ENCODE measurements around the gene IGF2R.
"Not testable (repeated sequence)": the region's sequence is repeated elsewhere in the genome, so short reads cannot be mapped to it uniquely, and the experiment has no call there.

Gene IGF2R

DNA sequence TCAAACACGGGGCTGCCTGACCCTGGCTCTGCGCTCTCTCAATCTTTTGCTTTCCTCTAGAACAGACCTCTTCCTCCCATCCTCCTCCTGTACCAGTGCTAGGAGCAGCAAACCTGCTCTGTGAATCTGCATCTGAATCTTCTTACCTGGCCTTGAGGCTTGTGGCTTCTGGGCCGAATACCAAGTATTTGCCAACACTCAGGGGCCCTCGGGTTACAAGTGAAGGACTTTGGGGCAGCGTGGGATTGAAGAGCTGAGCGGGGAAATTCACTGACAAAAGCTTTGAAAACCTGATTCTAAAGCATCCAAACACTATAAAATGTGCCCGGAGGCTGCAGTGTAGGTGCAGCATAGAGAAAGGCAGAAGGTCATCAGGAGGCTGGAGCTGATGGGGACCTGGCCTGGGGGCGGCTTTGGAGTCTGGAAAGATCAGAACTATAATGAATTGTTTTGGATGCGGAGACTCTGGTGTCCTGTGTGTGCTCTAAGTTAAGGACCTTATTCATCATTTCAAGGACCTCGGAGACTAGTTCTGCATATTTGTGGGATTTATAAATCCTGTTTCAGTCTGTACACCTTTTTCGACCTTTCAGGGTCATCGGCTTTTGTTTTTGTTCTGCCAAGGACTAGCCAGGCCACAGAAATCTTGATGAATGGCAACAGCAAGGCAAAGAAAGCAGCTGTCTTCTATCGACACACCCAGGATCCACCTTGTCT lies 16.4 kb upstream of the IGF2R start:
- no peak for DNase-seq (ENCODE audit: low read depth)
- no peak overlapping the region for H3K4me3 ChIP-seq (ENCODE audit: low read depth, low read length)

DNA sequence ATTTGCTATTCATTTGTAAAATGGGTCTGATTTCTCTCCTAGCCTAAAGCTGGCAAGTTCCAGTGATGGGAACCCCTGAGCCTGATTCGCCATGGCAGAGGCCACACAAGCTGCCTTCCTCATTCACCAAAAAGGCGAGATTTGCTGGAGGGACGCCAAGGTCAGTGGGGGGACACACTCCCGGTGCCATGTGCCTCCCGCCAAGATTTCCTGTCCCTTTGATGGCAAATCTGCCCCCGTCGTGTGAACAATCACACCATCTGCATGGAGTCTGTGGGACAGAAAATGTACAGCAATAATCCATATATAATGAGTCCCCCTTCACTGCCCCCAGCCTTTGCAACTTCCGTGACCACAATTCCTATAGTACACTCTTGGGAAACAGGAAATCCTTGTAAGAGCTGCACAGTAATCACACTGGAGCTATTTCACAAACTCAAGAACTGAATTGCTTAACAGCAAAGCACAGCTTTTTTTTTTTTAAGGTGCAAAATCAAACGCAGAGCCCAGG lies 15.7 kb upstream of the IGF2R start:
- DNase-seq (ENCODE audit: low read depth) = peak; percentile 93
- no peak overlapping the region for H3K4me3 ChIP-seq (ENCODE audit: low read depth, low read length)

DNA sequence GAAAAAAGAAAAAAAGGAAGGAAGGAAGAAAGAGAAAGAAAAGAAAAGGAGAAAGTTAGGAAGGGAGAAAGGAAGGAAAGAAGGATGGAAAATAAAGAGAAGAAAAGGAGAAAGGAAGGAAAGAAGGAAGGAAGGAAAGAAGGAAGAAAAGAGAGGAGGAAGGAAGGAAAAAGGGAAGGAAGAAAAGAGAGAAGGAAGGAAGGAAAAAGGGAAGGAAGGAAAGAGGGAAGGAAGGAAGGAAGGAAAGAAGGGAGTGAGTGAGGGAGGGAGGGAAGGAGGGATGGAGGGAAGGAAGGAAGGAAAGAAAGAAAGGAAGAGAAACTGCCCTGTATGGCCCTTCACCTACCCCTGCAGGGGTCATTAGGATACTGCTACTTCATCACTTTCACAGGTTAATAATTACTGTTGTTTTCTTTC lies 12.9 kb upstream of the IGF2R start:
- no peak overlapping the region for H3K4me3 ChIP-seq (ENCODE audit: low read depth, low read length)
- no peak for DNase-seq (ENCODE audit: low read depth)

DNA sequence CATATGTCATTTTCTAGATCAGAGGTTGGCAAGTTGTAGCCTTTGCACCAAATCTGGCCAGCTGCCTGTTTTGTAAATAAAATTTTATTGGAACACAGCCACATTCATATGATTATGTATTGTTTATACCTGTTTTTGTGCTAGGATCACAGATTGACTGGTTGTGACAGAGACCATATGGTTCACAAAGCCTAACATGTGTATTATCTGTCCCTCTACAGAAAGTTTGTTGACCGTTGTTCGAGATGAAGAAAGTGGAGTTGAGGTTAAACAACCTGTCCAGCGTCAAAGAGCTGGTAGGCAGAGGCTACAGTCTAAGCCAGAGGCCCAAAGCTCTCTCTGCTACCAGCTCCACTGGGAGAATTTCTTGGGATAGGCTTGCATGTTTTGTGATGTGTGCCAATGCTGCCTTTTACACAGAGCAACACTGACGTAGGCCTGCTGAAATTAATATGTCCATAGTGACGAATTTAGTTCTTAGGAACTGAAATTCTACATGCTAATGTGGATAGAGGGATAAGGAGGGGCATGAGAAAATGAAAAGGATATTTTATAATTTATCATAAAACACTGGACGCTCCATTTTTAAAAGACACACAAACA lies 11.7 kb upstream of the IGF2R start:
- DNase-seq (ENCODE audit: low read depth) = no peak
- no peak overlapping the region for H3K4me3 ChIP-seq (ENCODE audit: low read depth, low read length)

DNA sequence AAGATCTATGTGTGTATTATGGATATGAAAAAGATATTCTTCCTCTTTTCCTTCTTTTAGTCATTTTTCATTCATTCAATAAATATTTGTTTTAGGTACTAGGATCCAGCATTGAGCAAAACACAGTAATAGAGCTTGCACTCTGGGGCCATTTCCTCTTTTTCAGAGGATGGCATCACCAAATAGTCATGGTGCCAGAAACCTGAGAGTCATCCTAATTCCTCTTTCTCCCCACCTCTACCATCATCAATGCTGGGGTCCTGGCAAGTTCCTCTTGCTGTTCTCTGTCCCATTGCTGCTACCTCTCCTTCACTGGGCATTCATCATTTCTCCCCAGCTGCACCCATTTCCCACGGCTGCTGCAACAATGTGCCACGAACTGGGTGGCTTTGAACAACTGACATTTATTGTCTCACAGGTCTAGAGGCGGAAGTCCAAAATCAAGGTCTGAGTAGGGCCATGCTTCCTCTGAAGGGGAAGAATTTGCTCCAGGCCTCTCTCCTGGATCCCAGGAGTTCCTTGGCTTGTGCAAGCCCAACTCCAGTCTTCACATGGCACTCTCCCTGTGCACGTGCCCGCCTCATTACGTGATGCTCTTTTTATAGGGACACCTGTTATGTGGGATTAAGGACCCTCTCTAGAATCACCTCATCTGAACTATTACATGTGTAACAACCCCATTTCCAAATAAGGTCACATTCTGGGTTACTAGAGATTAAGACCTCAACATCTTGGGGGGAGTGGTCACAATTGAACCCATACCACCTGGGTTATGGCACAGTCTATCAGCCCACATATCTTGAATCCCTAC lies 9.5 kb upstream of the IGF2R start:
- H3K4me3 ChIP-seq (ENCODE audit: low read depth, low read length) = no peak overlapping the region
- DNase-seq (ENCODE audit: low read depth) = no peak

DNA sequence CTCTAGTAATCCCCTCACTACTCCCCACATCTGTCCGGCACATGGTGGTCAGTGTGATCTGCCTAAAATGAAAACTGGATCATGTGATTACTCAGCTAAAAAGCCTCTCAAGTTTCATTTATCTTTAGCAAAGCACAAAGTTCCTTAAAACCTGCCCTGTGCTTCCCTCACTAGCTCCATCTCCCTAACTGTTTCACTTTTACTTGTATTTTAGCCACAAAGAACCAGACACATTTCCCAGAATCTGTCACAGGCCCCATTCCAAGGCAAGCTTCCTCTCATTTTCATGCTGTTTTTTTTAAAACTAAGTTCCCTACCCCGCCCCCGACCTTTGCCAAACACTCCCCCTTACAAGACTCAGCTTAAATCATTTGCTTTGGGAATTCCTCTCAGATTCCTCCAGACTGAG lies 8.9 kb upstream of the IGF2R start:
- no peak for DNase-seq (ENCODE audit: low read depth)
- no peak overlapping the region for H3K4me3 ChIP-seq (ENCODE audit: low read depth, low read length)

DNA sequence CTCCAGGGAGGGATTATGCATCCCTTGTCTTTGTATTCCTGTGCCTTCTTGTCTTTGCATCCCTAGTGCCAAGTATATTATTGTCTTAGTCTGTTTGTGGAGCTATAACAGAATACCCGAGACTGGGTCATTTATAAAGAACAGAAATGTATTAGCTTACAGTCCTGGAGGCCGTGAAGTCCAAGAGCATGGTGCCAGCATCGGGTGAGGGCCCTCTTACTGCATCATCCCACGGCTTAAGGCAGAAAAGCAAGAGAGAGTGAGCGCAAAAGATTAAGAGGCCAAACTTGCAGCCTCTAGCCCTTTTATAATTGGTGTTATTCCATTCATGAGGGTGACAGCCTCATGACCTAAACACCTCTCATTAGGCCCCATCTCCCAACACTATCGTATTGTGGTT lies 8.4 kb upstream of the IGF2R start:
- H3K4me3 ChIP-seq (ENCODE audit: low read depth, low read length) = no peak overlapping the region
- DNase-seq (ENCODE audit: low read depth) = no peak

DNA sequence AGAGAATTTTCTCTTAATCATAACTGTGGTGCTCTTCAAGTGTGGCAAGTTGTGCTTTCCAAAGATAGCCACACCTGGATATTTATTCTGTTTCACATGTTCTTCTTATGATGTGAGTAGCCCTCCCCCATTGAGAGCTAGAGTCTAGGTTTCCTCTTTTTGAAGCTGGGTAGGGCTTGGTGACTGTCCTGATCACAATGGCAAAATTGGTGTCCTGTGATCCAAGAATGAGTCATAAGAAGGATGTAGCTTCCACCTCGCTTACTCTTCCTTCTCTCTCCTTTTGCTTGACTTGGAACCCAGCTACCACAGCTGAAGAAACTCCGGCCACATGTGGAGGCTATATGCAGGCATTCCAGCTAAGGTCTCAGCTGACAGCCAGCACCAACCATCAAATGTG lies 7.4 kb upstream of the IGF2R start:
- H3K4me3 ChIP-seq (ENCODE audit: low read depth, low read length) = no peak overlapping the region
- no peak for DNase-seq (ENCODE audit: low read depth)

DNA sequence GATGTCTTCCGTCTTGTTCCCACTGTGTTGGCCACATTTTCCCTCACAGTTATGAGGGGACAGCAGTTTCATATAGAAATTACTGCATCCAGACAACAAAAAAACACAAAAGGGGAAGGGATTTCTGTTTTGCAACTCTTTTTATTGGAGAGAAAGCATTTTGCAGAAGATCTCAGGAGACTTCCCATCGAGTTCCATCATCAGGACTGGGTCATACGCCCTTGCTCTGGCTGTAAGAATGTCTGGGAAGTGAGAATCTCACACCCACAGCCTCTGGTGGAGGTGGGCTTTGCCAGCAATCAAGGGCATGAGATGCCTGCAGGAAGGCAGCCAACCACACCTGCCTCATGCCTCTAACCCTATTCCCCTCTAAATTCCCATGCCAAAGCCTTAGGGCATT lies 5.8 kb upstream of the IGF2R start:
- H3K4me3 ChIP-seq (ENCODE audit: low read depth, low read length) = no peak overlapping the region
- no peak for DNase-seq (ENCODE audit: low read depth)

DNA sequence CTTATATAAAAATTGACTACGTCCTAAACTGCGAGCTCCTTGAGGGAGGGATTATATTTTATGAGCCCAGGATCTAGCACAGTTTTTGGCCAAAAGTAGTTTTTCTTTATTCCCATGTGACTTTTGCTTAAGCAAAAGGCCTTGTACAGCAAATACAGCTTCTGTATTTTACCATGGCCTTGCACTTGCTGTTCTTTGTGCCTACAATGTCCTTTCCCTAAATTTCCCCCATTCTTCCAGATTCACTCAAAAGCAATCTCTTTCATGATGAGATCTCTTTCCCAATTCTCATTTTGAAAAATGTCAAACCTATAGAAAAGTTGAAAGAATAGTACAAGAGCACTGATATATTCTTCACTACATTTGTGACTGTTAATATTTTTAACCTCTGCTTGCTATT lies 4.8 kb upstream of the IGF2R start:
- H3K4me3 ChIP-seq (ENCODE audit: low read depth, low read length) = no peak overlapping the region
- DNase-seq (ENCODE audit: low read depth) = no peak

DNA sequence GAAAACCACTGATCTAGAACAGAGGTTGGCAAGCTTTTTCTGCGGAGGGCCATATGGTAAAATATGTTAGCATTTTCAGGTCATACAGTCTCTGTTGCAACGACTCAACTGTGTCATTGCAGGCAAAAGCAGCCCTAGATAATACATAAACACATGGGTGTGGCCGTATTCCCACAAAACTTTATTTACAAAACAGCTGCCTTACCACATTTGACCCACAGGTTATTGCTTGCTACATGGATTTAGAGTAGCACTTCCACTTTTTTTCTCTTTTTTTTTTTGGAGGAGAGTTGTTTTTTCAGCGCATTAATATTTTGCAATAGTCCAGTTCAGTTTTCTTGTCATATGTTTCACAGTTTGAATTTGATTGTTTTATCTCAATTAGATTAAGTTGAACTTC lies 2.5 kb upstream of the IGF2R start:
- no peak for DNase-seq (ENCODE audit: low read depth)
- no peak overlapping the region for H3K4me3 ChIP-seq (ENCODE audit: low read depth, low read length)

DNA sequence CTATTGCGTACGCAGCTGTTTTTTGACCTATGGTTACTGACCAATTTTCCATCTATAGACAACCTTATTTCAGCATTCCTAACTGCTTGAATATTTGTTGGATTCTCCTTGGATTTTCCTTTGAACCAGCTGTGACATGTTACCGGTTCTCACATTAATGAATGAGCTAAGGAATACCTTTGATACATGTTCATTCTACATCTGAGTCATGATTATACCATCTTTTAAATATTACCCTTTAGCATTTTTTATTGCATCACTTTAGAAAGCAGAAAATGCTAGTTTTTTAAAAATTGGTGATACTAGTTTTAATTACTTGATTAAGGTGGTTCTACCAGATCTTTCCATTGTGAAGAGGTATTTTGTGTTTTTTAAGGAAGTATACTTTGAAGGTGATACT lies 1.9 kb upstream of the IGF2R start:
- no peak for DNase-seq (ENCODE audit: low read depth)
- no peak overlapping the region for H3K4me3 ChIP-seq (ENCODE audit: low read depth, low read length)

DNA sequence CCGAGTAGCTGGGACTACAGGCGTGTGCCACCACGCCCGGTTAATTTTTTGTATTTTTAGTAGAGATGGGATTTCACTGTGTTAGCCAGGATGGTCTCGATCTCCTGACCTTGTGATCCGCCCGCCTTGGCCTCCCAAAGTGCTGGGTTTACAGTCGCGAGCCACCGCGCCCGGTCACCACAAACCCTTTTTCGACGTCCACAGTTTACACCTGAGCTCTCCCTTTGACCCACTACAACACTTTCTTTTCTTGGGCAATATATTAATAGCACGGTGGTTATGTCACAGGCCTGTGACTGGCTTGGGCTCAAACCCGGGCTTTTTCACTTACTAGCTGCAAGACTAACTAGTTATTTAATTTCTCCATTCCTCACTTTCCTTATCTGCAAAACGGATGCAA lies 1.3 kb upstream of the IGF2R start:
- DNase-seq (ENCODE audit: low read depth); H3K4me3 ChIP-seq (ENCODE audit: low read depth, low read length): not testable (repeated sequence)

DNA sequence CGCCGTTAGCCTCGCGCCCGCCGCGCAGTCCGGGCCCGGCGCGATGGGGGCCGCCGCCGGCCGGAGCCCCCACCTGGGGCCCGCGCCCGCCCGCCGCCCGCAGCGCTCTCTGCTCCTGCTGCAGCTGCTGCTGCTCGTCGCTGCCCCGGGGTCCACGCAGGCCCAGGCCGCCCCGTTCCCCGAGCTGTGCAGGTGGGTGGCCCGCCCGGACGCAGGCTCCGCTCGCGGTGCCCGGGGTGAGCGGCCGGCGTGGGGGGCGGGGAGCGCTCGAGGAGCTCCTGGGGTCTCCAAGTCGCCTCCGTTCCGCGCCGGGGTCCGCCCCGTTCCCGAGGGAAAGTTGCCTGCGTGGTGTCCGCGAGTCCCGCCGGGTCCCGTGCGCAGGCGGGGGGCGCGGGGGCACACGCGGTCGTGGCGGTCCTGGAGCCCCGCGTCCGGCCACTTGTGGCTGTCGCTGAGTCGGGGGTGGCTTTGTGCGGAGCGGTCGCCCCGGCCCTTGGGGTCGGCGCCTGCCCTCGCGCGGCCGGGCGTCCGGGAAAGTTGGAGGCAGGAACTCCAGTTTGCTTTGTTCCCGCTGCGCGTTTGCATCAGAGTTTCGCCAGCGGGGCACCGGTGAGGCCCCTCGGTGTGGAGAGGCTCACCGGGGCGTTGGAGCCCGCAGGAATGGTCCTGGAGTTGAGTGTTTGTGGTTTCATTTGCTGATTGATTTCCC lies 476 bp downstream of the IGF2R start:
- peak overlapping the region; percentile 75 for H3K4me3 ChIP-seq (ENCODE audit: low read depth, low read length)
- no peak for DNase-seq (ENCODE audit: low read depth)

DNA sequence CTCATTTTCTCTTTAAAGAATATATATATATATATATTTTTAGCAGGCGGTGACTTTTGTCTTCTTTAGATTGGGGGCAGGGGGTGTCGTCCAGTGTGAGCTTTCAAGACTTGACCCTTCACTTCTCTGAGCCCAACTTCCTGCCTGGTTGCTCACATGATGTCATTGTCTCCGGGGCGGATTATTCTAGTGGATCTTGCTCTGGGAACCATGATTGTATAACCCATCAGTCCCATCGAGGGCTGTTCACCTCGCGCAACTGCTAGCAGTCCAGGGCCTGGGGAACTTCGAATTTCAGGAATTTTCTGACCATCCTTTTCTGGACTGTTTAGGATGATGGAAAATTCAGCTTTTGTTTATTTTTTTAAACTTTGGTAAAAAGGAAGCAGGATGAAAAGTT lies 1.0 kb downstream of the IGF2R start:
- DNase-seq (ENCODE audit: low read depth) = no peak
- peak overlapping the region; percentile 75 for H3K4me3 ChIP-seq (ENCODE audit: low read depth, low read length)

DNA sequence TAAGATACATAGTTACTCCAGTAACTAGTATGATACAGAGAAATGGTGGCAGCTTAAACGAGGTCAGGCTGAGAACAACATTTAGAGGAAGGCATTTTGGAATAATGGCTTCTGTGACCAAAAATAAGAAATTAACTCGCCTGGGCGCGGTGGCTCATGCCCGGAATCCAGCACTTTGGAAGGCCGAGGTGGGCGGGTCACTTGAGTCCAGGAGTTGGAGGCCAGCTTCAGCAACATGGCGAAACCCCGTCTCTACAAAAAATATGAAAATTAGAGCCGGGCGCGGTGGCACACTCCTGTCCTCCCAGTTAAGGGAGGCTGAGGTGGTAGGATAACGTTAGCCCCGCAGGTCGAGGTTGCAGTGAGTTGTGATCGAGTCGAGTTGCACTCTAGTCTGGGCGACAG lies 1.8 kb downstream of the IGF2R start:
- H3K4me3 ChIP-seq (ENCODE audit: low read depth, low read length) = peak overlapping the region; percentile 75

DNA sequence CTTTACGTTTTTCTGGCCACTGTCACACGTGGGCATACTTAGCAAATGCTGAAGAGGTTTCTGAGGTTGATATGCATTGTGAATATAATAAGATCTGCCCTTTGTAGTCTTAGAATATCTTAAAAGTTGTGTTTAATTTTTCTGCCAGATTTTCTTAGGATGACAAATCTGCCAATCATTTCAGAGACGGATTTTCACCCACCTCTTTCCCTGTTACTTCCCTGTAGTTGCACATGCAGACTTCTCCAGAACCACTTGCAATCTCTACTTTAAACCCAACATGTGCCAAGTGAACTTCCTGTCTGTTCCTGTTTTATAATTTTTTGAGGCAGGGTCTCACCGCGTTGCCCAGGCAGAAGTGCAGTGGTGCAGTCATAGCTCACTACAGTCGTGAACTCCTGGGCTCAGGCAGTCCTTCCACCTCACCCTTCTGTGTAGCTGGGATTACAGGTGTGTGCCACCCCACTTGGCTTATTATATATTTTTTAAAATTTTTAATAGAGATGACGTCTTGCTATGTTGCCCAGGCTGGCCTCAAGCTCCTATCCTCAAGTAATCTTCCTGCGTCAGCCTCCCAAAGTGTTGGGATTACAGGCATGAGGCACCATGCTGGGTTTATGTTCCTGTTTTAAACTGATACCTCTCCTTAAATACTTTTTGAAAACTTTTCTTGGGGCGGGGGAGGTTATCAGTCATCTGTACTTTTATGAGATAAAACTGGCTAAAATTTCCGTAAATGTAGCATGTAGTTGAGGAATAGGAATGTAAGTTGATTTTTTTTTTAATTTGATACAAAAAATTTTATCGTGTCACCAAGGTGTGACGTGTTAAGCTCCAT lies 2.7 kb downstream of the IGF2R start:
- H3K4me3 ChIP-seq (ENCODE audit: low read depth, low read length) = no peak overlapping the region
- DNase-seq (ENCODE audit: low read depth) = no peak

More for the DNA sequence above, 1.8 kb downstream of the IGF2R start:
- DNase-seq (ENCODE audit: low read depth) = no peak

DNA sequence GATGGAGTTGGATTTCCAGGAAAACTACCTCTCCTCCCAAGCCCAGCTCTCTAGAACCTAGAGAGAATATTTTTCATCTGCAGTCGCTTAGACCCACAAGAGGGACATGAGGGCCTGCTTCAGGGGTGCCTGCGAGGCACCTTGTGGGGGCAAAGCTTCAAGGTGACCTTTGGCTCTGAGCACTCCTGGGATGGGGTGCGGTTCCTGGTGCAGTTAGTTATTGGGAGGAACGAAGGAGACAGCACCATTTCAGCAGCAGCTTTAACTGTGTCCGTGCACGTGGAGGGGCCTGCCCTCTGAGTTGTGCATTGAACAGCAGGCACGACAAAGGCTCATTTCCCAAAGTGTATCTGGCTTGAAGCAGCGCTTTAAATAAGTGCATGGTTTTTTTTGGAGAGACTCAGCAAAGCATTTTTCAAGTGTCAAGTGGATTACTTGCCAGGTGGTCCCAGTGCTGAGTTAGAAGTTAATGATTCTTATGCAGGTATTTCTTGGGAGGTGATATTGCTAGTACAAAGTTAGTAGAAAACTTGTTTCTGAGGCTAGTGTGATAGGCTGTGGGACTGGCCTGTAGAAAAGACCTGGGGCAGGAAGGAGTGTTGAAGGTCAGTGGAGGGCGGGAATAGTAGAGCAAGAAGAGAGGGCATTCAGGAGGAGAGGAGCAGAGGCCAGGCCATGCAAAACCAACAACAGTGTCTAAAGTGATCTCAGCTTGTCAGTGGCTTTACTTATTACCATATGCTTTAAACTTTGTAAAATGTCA lies 3.8 kb downstream of the IGF2R start:
- no peak overlapping the region for H3K4me3 ChIP-seq (ENCODE audit: low read depth, low read length)
- no peak for DNase-seq (ENCODE audit: low read depth)

Data from skeletal muscle cell (primary cell).